ENCODE results near the gene EPG5. TPM values are rescaled to one million over a fixed set of nuclear protein-coding genes. Genes with fewer than 3 reads are reported as not detected.
"Not testable (repeated sequence)": the region's sequence is repeated elsewhere in the genome, so short reads cannot be mapped to it uniquely, and the experiment has no call there.

The EPG5 gene
- total and polyA plus RNA-seq, 2 experiments from 2014 or later: 4.6 to 32.1 TPM

GRCh38 chr18:45993438-45993837 is 26.3 kb upstream of the EPG5 start:
- WGBS (ENCODE audit: low lambda C conversion rate, missing lambda C conversion rate): 70% methylated on average over 4 of the region's 4 CpGs

GRCh38 chr18:45992527-45992926 is 25.4 kb upstream of the EPG5 start:
- H3K4me2 ChIP-seq; H2AFZ ChIP-seq; H3K9me2 ChIP-seq (replicated peaks; ENCODE audit: insufficient read depth); DNase-seq (ENCODE audit: low spot score); H3K36me3 ChIP-seq (replicated peaks; ENCODE audit: insufficient read depth, low read depth); H3K27me3 ChIP-seq; H3K79me2 ChIP-seq; H3K4me1 ChIP-seq (ENCODE audit: insufficient read depth); H3K4me3 ChIP-seq; H3K27ac ChIP-seq; H4K20me1 ChIP-seq (ENCODE audit: insufficient read depth, poor library complexity, severe bottlenecking); H3K9me3 ChIP-seq (ENCODE audit: low read depth): not testable (repeated sequence)
- 95% methylated on average over 6 of the region's 6 CpGs for WGBS (ENCODE audit: low lambda C conversion rate, missing lambda C conversion rate)

More at GRCh38 chr18:45993438-45993837, 26.3 kb upstream of the EPG5 start:
- H3K9me3 ChIP-seq (ENCODE audit: low read depth): no peaks in the 10 kb centered on the region
- H3K27me3 ChIP-seq: no peaks in the 10 kb centered on the region
- no peak overlapping the region for H3K4me3 ChIP-seq
- H3K9me2 ChIP-seq (replicated peaks; ENCODE audit: insufficient read depth): no peaks in the 10 kb centered on the region
- H2AFZ ChIP-seq: no peak overlapping the region
- no peak overlapping the region for H3K27ac ChIP-seq
- DNase-seq (ENCODE audit: low spot score): no peak
- H3K4me2 ChIP-seq: no peak overlapping the region
- no peak for TF ChIP-seq EZH2 (IDR thresholded peaks at IDR 0.05; ENCODE audit: borderline replicate concordance)
- TF ChIP-seq EZH2phosphoT487 (IDR thresholded peaks at IDR 0.05; ENCODE audit: low read depth, severe bottlenecking, unreplicated experiment): no peak
- no peak for TF ChIP-seq CTCF (IDR thresholded peaks at IDR 0.05; ENCODE audit: poor library complexity)
- no peaks in the 10 kb centered on the region for H3K79me2 ChIP-seq
- H3K4me1 ChIP-seq (ENCODE audit: insufficient read depth): no peaks in the 10 kb centered on the region
- H4K20me1 ChIP-seq (ENCODE audit: insufficient read depth, poor library complexity, severe bottlenecking): no peaks in the 10 kb centered on the region
- H3K36me3 ChIP-seq (replicated peaks; ENCODE audit: insufficient read depth, low read depth): no peaks in the 10 kb centered on the region

GRCh38 chr18:45991788-45992187 is 24.7 kb upstream of the EPG5 start:
- 90% methylated on average over 3 of the region's 3 CpGs for WGBS (ENCODE audit: low lambda C conversion rate, missing lambda C conversion rate)
- no peaks in the 10 kb centered on the region for H3K9me3 ChIP-seq (ENCODE audit: low read depth)
- no peak for DNase-seq (ENCODE audit: low spot score)
- H3K4me1 ChIP-seq (ENCODE audit: insufficient read depth): no peaks in the 10 kb centered on the region
- TF ChIP-seq CTCF (IDR thresholded peaks at IDR 0.05; ENCODE audit: poor library complexity): no peak
- no peak for TF ChIP-seq EZH2 (IDR thresholded peaks at IDR 0.05; ENCODE audit: borderline replicate concordance)
- no peak for TF ChIP-seq EZH2phosphoT487 (IDR thresholded peaks at IDR 0.05; ENCODE audit: low read depth, severe bottlenecking, unreplicated experiment)
- no peaks in the 10 kb centered on the region for H3K79me2 ChIP-seq
- H3K4me2 ChIP-seq: no peak overlapping the region
- no peak overlapping the region for H3K4me3 ChIP-seq
- no peak overlapping the region for H3K27ac ChIP-seq
- H3K9me2 ChIP-seq (replicated peaks; ENCODE audit: insufficient read depth): no peaks in the 10 kb centered on the region
- H3K27me3 ChIP-seq: no peaks in the 10 kb centered on the region
- H3K36me3 ChIP-seq (replicated peaks; ENCODE audit: insufficient read depth, low read depth): no peaks in the 10 kb centered on the region
- H2AFZ ChIP-seq: no peak overlapping the region
- H4K20me1 ChIP-seq (ENCODE audit: insufficient read depth, poor library complexity, severe bottlenecking): no peaks in the 10 kb centered on the region

- H2AFZ ChIP-seq: no peak overlapping the region
- no peak for TF ChIP-seq EZH2 (IDR thresholded peaks at IDR 0.05; ENCODE audit: borderline replicate concordance)
- TF ChIP-seq CTCF (IDR thresholded peaks at IDR 0.05; ENCODE audit: poor library complexity): no peak
- TF ChIP-seq EZH2phosphoT487 (IDR thresholded peaks at IDR 0.05; ENCODE audit: low read depth, severe bottlenecking, unreplicated experiment): no peak
- no peak overlapping the region for H3K4me2 ChIP-seq
- H3K9me2 ChIP-seq (replicated peaks; ENCODE audit: insufficient read depth): no peaks in the 10 kb centered on the region
- no peak for DNase-seq (ENCODE audit: low spot score)
- H3K4me3 ChIP-seq: no peak overlapping the region
- no peak overlapping the region for H3K27ac ChIP-seq
- H3K9me3 ChIP-seq (ENCODE audit: low read depth): no peaks in the 10 kb centered on the region
- no peaks in the 10 kb centered on the region for H3K27me3 ChIP-seq
- WGBS (ENCODE audit: low lambda C conversion rate, missing lambda C conversion rate): 91% methylated on average over 4 of the region's 4 CpGs
- no peaks in the 10 kb centered on the region for H3K36me3 ChIP-seq (replicated peaks; ENCODE audit: insufficient read depth, low read depth)
- H4K20me1 ChIP-seq (ENCODE audit: insufficient read depth, poor library complexity, severe bottlenecking): no peaks in the 10 kb centered on the region
- no peaks in the 10 kb centered on the region for H3K79me2 ChIP-seq
- peaks cover 4% of the 10 kb centered on the region for H3K4me1 ChIP-seq (ENCODE audit: insufficient read depth)
Observed at GRCh38 chr18:45984546-45985235, 17.6 kb upstream of the EPG5 start.
